GM23338 (cell line): ENCODE results near the gene CNN2. TPM values are rescaled to one million over a fixed set of nuclear protein-coding genes. Genes with fewer than 3 reads are reported as not detected.

Experiments
- ATAC-seq: fragments of 200-7000 bp; cut with Tn5 transposase; 3 replicates; pipeline ENCODE4 v1.9.1; 2020
- DNase-seq: peaks from one replicate; pipeline ENCODE4 v3.0.0-alpha.2; 2015; ENCODE audit warnings: low spot score
- H2AFZ ChIP-seq: fragments of 200-600 bp; sonication (generic); 2 replicates; pipeline ENCODE4 v1.8.0; 2016; ENCODE audit warnings: antibody characterized with exemption, mild to moderate bottlenecking, moderate library complexity
- H3F3A ChIP-seq: fragments of 200-600 bp; sonication (generic); replicated peaks from 2 replicates; pipeline ENCODE4 v1.8.0; 2017; ENCODE audit warnings: antibody characterized with exemption, mixed run types, low read depth
- H3K27ac ChIP-seq: fragments of 200-600 bp; sonication (generic); 2 replicates; pipeline ENCODE4 v1.6.1; 2016; ENCODE audit warnings: low read depth
- H3K27me3 ChIP-seq: fragments of 200-600 bp; sonication (generic); 2 replicates; pipeline ENCODE4 v1.8.0; 2016; ENCODE audit warnings: mild to moderate bottlenecking, mixed run types, moderate library complexity; ENCODE audit not compliant: insufficient read depth
- H3K36me3 ChIP-seq: fragments of 200-600 bp; sonication (generic); 2 replicates; pipeline ENCODE4 v1.8.0; 2016; ENCODE audit warnings: mild to moderate bottlenecking; ENCODE audit not compliant: insufficient read depth
- H3K4me1 ChIP-seq: fragments of 200-600 bp; sonication (generic); 2 replicates; pipeline ENCODE4 v1.8.0; 2016; ENCODE audit warnings: mild to moderate bottlenecking, moderate library complexity; ENCODE audit not compliant: insufficient read depth
- H3K4me2 ChIP-seq: fragments of 200-600 bp; sonication (generic); 2 replicates; pipeline ENCODE4 v1.7.1; 2017; ENCODE audit warnings: mixed run types
- H3K4me3 ChIP-seq: fragments of 200-600 bp; sonication (generic); 2 replicates; pipeline ENCODE4 v1.6.1; 2016; ENCODE audit warnings: mixed run types
- H3K79me2 ChIP-seq: fragments of 200-600 bp; sonication (generic); replicated peaks from 2 replicates; pipeline ENCODE4 v1.8.0; 2017; ENCODE audit warnings: mild to moderate bottlenecking; ENCODE audit not compliant: insufficient read depth
- H3K9me2 ChIP-seq: fragments of 200-600 bp; sonication (generic); 2 replicates; pipeline ENCODE4 v1.8.0; 2017; ENCODE audit not compliant: insufficient read depth
- H4K20me1 ChIP-seq: fragments of 200-600 bp; sonication (generic); replicated peaks from 2 replicates; pipeline ENCODE4 v1.8.0; 2017; ENCODE audit warnings: mild to moderate bottlenecking; ENCODE audit not compliant: insufficient read depth
- H3K27ac Mint-ChIP-seq: 2 replicates; pipeline ENCODE4 v1.8.0; 2020; ENCODE audit warnings: inconsistent platforms, mild to moderate bottlenecking, moderate library complexity, mixed read lengths
- H3K27me3 Mint-ChIP-seq: 3 replicates; pipeline ENCODE4 v1.8.0; 2022; ENCODE audit warnings: low read depth, mild to moderate bottlenecking, moderate library complexity, mixed read lengths, inconsistent platforms; ENCODE audit not compliant: insufficient read depth, poor library complexity
- H3K36me3 Mint-ChIP-seq: 3 replicates; pipeline ENCODE4 v1.8.0; 2021; ENCODE audit warnings: low read depth, mild to moderate bottlenecking, inconsistent platforms, moderate library complexity, mixed read lengths
- H3K4me1 Mint-ChIP-seq: 3 replicates; pipeline ENCODE4 v1.8.0; 2020; ENCODE audit warnings: mild to moderate bottlenecking, inconsistent platforms, mixed read lengths
- H3K4me3 Mint-ChIP-seq: 3 replicates; pipeline ENCODE4 v1.8.0; 2021; ENCODE audit warnings: moderate library complexity, mild to moderate bottlenecking, inconsistent platforms, mixed read lengths
- H3K9me3 Mint-ChIP-seq: 3 replicates; pipeline ENCODE4 v1.8.0; 2020; ENCODE audit warnings: moderate library complexity, mild to moderate bottlenecking, inconsistent platforms, mixed read lengths
- CREB1 ChIP-seq: fragments of 250-450 bp; sonication (Bioruptor Pico); IDR thresholded peaks from 2 replicates; pipeline ENCODE4 v1.5.0; 2020; ENCODE audit warnings: low read depth, mild to moderate bottlenecking, moderate library complexity
- CTCF ChIP-seq, 2 experiments: fragments of 200-600 bp in 1 of 2; sonication (generic) in 1 of 2; conservative IDR thresholded peaks; 2 replicates each; pipeline versions ENCODE4 v1.5.1 to v1.6.1; 2016 to 2017; ENCODE audit warnings: antibody characterized with exemption in 2 of 2, low read depth in 2 of 2, mild to moderate bottlenecking in 2 of 2, moderate library complexity in 1 of 2
- ETS1 ChIP-seq: IDR thresholded peaks from 2 replicates; pipeline ENCODE4 v1.6.1; 2016; ENCODE audit warnings: antibody characterized with exemption
- EZH2 ChIP-seq: fragments of 200-600 bp; sonication (generic); IDR thresholded peaks from one replicate; pipeline ENCODE4 v1.8.0; 2017; ENCODE audit warnings: antibody characterized with exemption, mild to moderate bottlenecking, low read depth; ENCODE audit not compliant: unreplicated experiment
- EZH2phosphoT487 ChIP-seq: fragments of 200-600 bp; sonication (generic); IDR thresholded peaks from one replicate; pipeline ENCODE4 v1.8.1; 2018; ENCODE audit warnings: antibody characterized with exemption; ENCODE audit not compliant: unreplicated experiment
- JUNB ChIP-seq: IDR thresholded peaks from one replicate; pipeline ENCODE4 v1.6.1; 2016; ENCODE audit warnings: antibody characterized with exemption; ENCODE audit not compliant: unreplicated experiment
- NANOG ChIP-seq: IDR thresholded peaks from 2 replicates; pipeline ENCODE4 v1.6.1; 2016; ENCODE audit warnings: antibody characterized with exemption, borderline replicate concordance
- POLR2AphosphoS5 ChIP-seq: IDR thresholded peaks from 2 replicates; pipeline ENCODE4 v1.6.1; 2016; ENCODE audit warnings: antibody characterized with exemption, low read depth
- REST ChIP-seq: IDR thresholded peaks from one replicate; pipeline ENCODE4 v1.6.1; 2018; ENCODE audit warnings: antibody characterized with exemption; ENCODE audit not compliant: unreplicated experiment
- STAT1 ChIP-seq: IDR thresholded peaks from one replicate; pipeline ENCODE4 v1.6.1; 2016; ENCODE audit warnings: antibody characterized with exemption; ENCODE audit not compliant: unreplicated experiment
- ZNF114 ChIP-seq: fragments of 250-450 bp; sonication (Bioruptor Pico); IDR thresholded peaks from 2 replicates; pipeline ENCODE4 v1.5.0; 2020; ENCODE audit warnings: mild to moderate bottlenecking, moderate library complexity
- ZNF331 ChIP-seq: fragments of 250-450 bp; sonication (Bioruptor Pico); IDR thresholded peaks from 2 replicates; pipeline ENCODE4 v1.5.0; 2020; ENCODE audit warnings: low read depth, mild to moderate bottlenecking, moderate library complexity
- ZNF462 ChIP-seq: fragments of 250-450 bp; sonication (Bioruptor Pico); IDR thresholded peaks from 2 replicates; pipeline ENCODE4 v1.5.0; 2020; ENCODE audit warnings: mild to moderate bottlenecking, moderate library complexity
- polyA plus RNA-seq: library from polyadenylated mRNA; unstranded; fragments of >200 nt; fragmentation: Nextera tagmentation; extraction: Ambion mirVana; gene quantifications from 2 replicates; pipeline ENCODE4 v1.2.1, GENCODE V29; 2016
- total RNA-seq: library from RNA; depleted of rRNA; stranded (reverse); fragments of >200 nt; shearing (Covaris generic); gene quantifications from 2 replicates; pipeline ENCODE4 v1.2.3, GENCODE V29; 2014

Gene CNN2
- total and polyA plus RNA-seq, 2 experiments from 2014 or later, result 330 to 392 TPM

GRCh38 chr19:993831-994393, 32.5 kb upstream of the CNN2 start:
- no peak for TF ChIP-seq STAT1
- no peak for TF ChIP-seq ZNF114 (CRISPR knock-in tag)
- no peak for TF ChIP-seq ZNF462 (CRISPR knock-in tag)
- TF ChIP-seq EZH2, result no peak
- TF ChIP-seq EZH2phosphoT487, result no peak
- TF ChIP-seq NANOG, result no peak
- TF ChIP-seq ZNF331 (CRISPR knock-in tag), result no peak
- TF ChIP-seq CTCF (conservative IDR thresholded peaks at IDR 0.05; ENCODE audit: low read depth in 2 of 2), result no peak
- no peak for TF ChIP-seq JUNB
- TF ChIP-seq ETS1, result no peak
- TF ChIP-seq POLR2AphosphoS5, result no peak
- no peak for TF ChIP-seq CREB1 (CRISPR knock-in tag)
- no peak for TF ChIP-seq REST
- DNase-seq, result no peak
- no peak overlapping the region for H2AFZ ChIP-seq
- H3F3A ChIP-seq, result peaks cover 27% of the 10 kb centered on the region
- H3K4me1 ChIP-seq, result no peaks in the 10 kb centered on the region
- no peaks in the 10 kb centered on the region for H3K9me2 ChIP-seq
- Mint-ChIP-seq H3K27ac (no peak overlapping the region), H3K4me3 (no peak overlapping the region), H3K36me3 (peaks cover 13% of the 10 kb centered on the region), H3K9me3 (no peaks in the 10 kb centered on the region), H3K27me3 (peaks cover 29% of the 10 kb centered on the region), H3K4me1 (peaks cover under 1% of the 10 kb centered on the region; the same call in 2 of the 3 replicates)
- H3K36me3 ChIP-seq, result no peaks in the 10 kb centered on the region; the same call in 1 of the 2 replicates
- no peaks in the 10 kb centered on the region for H3K79me2 ChIP-seq
- H3K4me3 ChIP-seq, result no peak overlapping the region
- no peak overlapping the region for H3K4me2 ChIP-seq
- H4K20me1 ChIP-seq, result peaks cover 2% of the 10 kb centered on the region; the same call in 1 of the 2 replicates
- H3K27me3 ChIP-seq, result peaks cover 20% of the 10 kb centered on the region
- no peak overlapping the region for H3K27ac ChIP-seq
- peak; percentile 6 for ATAC-seq
